DND-41 (cell line): ENCODE measurements around the gene IER5.
A peak's percentile ranks its signal among the peaks of the same experiment; 100 is the strongest.

Source experiments
- ATAC-seq: fragments of 200-7000 bp; cut with Tn5 transposase; 3 replicates; pipeline ENCODE4 v1.9.1; 2021; ENCODE audit warnings: low read depth; ENCODE audit not compliant: insufficient read depth
- DNase-seq: peaks from one replicate; pipeline ENCODE4 v3.0.0-alpha.2; 2020
- H2AFZ ChIP-seq: 2 replicates; pipeline ENCODE4 v1.6.0; 2012; ENCODE audit warnings: low read depth, low read length
- H3K27ac ChIP-seq: 2 replicates; pipeline ENCODE4 v1.5.1; 2012; ENCODE audit warnings: low read length, inconsistent platforms
- H3K27me3 ChIP-seq: fragments of 200-600 bp; sonication (generic); 2 replicates; pipeline ENCODE4 v1.6.0; 2012; ENCODE audit warnings: low read length, mild to moderate bottlenecking, inconsistent platforms; ENCODE audit not compliant: insufficient read depth, poor library complexity
- H3K36me3 ChIP-seq: 2 replicates; pipeline ENCODE4 v1.5.1; 2012; ENCODE audit warnings: low read length, inconsistent platforms; ENCODE audit not compliant: insufficient read depth
- H3K4me1 ChIP-seq: 2 replicates; pipeline ENCODE4 v1.5.1; 2012; ENCODE audit warnings: mild to moderate bottlenecking, low read length; ENCODE audit not compliant: insufficient read depth
- H3K4me2 ChIP-seq: 2 replicates; pipeline ENCODE4 v1.6.0; 2012; ENCODE audit warnings: mild to moderate bottlenecking, moderate library complexity, low read length, inconsistent platforms; ENCODE audit not compliant: insufficient read depth
- H3K4me3 ChIP-seq, 2 experiments: fragments of 200-600 bp in 1 of 2; shearing (Covaris generic) in 1 of 2; 2 replicates each; pipeline ENCODE4 v1.5.1; 2012 to 2016; ENCODE audit warnings: inconsistent platforms in 2 of 2, low read length in 2 of 2, mild to moderate bottlenecking in 2 of 2, low read depth in 1 of 2, moderate library complexity in 1 of 2
- H3K79me2 ChIP-seq: 2 replicates; pipeline ENCODE4 v1.6.0; 2012; ENCODE audit warnings: low read length, inconsistent platforms; ENCODE audit not compliant: insufficient read depth
- H3K9ac ChIP-seq: 2 replicates; pipeline ENCODE4 v1.6.0; 2012; ENCODE audit warnings: low read depth, mild to moderate bottlenecking, inconsistent platforms, low read length, moderate library complexity
- H3K9me3 ChIP-seq: 2 replicates; pipeline ENCODE4 v1.5.1; 2012; ENCODE audit warnings: low read length, moderate library complexity, mild to moderate bottlenecking, inconsistent platforms; ENCODE audit not compliant: insufficient read depth, severe bottlenecking
- H4K20me1 ChIP-seq: 2 replicates; pipeline ENCODE4 v1.6.0; 2012; ENCODE audit warnings: low read length; ENCODE audit not compliant: insufficient read depth
- EZH2 ChIP-seq: IDR thresholded peaks from 3 replicates; pipeline ENCODE4 v1.6.1; 2012; ENCODE audit warnings: borderline replicate concordance, low read depth, mild to moderate bottlenecking, moderate library complexity, low read length, inconsistent platforms; ENCODE audit not compliant: severe bottlenecking
- TF ChIP-seq, protein P1 (sequence below): IDR thresholded peaks from 2 replicates; pipeline ENCODE4 v1.5.1; 2012; ENCODE audit warnings: borderline replicate concordance, low read length, moderate library complexity, mild to moderate bottlenecking; ENCODE audit not compliant: poor library complexity, severe bottlenecking; ENCODE audit errors: extremely low read depth

The IER5 gene

DNA sequence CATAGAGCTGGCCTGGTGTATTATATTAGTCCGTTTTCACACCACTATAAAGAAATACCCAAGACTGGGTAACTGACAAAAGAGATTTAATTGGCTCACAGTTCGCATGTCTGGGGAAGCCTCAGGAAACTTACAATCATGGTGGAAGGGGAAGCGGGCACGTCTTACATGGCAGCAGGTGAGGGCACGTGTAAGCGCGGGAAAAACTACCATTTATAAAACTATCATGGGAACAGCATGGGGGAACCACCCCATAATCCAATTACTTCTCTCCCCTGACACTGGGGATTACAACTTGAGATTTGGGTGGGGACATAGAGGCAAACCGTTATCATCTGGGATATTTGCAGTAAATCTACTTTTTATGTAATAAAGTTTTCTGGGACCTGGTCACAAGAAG lies 6.8 kb downstream of the IER5 start:
- H3K27me3 ChIP-seq: no peaks in the 10 kb centered on the region
- H2AFZ ChIP-seq: no peak overlapping the region
- DNase-seq (no peak), ATAC-seq (no peak)
- no peak overlapping the region for H3K4me3 ChIP-seq
- no peak for TF ChIP-seq EZH2
- TF ChIP-seq, protein P1, sequence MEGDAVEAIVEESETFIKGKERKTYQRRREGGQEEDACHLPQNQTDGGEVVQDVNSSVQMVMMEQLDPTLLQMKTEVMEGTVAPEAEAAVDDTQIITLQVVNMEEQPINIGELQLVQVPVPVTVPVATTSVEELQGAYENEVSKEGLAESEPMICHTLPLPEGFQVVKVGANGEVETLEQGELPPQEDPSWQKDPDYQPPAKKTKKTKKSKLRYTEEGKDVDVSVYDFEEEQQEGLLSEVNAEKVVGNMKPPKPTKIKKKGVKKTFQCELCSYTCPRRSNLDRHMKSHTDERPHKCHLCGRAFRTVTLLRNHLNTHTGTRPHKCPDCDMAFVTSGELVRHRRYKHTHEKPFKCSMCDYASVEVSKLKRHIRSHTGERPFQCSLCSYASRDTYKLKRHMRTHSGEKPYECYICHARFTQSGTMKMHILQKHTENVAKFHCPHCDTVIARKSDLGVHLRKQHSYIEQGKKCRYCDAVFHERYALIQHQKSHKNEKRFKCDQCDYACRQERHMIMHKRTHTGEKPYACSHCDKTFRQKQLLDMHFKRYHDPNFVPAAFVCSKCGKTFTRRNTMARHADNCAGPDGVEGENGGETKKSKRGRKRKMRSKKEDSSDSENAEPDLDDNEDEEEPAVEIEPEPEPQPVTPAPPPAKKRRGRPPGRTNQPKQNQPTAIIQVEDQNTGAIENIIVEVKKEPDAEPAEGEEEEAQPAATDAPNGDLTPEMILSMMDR: no peak
- H3K27ac ChIP-seq: no peak overlapping the region
- H4K20me1 ChIP-seq: peaks cover 28% of the 10 kb centered on the region
- H3K4me1 ChIP-seq: peaks cover 77% of the 10 kb centered on the region
- peaks cover 32% of the 10 kb centered on the region for H3K36me3 ChIP-seq
- H3K79me2 ChIP-seq: peaks cover 35% of the 10 kb centered on the region
- H3K9me3 ChIP-seq: no peaks in the 10 kb centered on the region
- H3K9ac ChIP-seq: no peak overlapping the region
- no peak overlapping the region for H3K4me2 ChIP-seq

DNA sequence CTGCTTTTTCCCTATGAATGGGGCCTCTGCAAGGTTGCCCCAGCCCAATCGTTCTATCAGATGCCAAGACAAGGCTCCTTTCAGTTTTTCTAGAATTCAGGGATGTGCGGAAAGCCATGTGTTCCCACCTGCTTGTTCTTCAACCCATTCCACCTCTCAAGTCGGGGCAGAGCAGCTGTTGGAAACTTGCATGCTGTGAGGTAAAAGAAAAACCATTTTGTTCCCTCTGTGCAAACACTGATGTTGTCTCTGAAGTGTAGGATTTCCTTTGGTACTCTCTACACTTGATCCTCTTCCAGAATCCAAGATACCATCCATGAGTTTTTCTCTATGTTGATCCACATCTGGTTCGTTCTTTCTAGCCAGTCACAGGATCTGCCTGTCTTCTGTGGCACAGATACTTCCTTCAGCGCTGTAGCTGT lies 7.3 kb downstream of the IER5 start:
- TF ChIP-seq, protein P1: no peak
- no peak for TF ChIP-seq EZH2
- Histone ChIP-seq H4K20me1 (peaks cover 24% of the 10 kb centered on the region; the same call in 1 of the 2 replicates), H3K9me3 (no peaks in the 10 kb centered on the region), H3K4me3 (no peak overlapping the region), H3K27me3 (no peaks in the 10 kb centered on the region), H3K27ac (peak overlapping the region; percentile 42), H3K4me1 (peaks cover 78% of the 10 kb centered on the region), H2AFZ (no peak overlapping the region), H3K36me3 (peaks cover 31% of the 10 kb centered on the region), H3K4me2 (0 out of 2 replicates have a peak overlapping the region, but pooled peaks have one; percentile 2), H3K79me2 (peaks cover 30% of the 10 kb centered on the region), H3K9ac (no peak overlapping the region)
- no peak for ATAC-seq
- DNase-seq: no peak

DNA sequence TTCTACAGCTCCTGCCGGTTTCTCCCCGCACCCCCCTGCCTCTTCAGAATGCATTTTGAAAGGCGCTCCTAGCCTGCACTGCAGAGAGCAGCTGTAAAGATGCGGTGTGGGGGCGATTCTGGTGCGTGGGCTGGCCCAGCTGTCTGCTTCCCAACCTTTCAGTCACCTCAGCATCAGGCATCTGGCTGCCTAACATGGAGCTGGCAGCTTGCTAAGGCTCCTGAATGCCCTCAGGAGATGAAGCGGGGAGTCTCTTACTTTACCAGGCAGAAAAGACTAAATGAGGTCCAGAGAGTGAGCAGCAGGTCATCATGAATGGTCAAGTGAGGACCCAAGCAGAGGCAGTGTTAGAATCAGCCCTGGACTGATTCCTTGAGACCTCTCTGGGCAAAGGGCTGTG lies 8.7 kb downstream of the IER5 start:
- no peak for DNase-seq
- Histone ChIP-seq H2AFZ (no peak overlapping the region), H4K20me1 (peaks cover 9% of the 10 kb centered on the region; the same call in 1 of the 2 replicates), H3K9ac (no peak overlapping the region), H3K4me1 (peaks cover 78% of the 10 kb centered on the region), H3K27me3 (no peaks in the 10 kb centered on the region), H3K4me3 (no peak overlapping the region), H3K9me3 (no peaks in the 10 kb centered on the region), H3K36me3 (peaks cover 17% of the 10 kb centered on the region; the same call in 1 of the 2 replicates), H3K79me2 (peaks cover 15% of the 10 kb centered on the region), H3K27ac (peak overlapping the region; percentile 56), H3K4me2 (no peak overlapping the region)
- no peak for ATAC-seq
- TF ChIP-seq, protein P1: no peak
- no peak for TF ChIP-seq EZH2
